Thoracic aorta (tissue), 2 donors: ENCODE results near the gene ERGIC3. TPM values are rescaled to one million over a fixed set of nuclear protein-coding genes. Genes with fewer than 3 reads are reported as not detected.

ENCODE experiments used
- ATAC-seq: fragments of 150-250 bp; one replicate; pipeline ENCODE4 v1.8.0; 2017; ENCODE audit warnings: low read depth; ENCODE audit not compliant: insufficient number of reproducible peaks, low FRiP score
- DNase-seq: peaks from one replicate; pipeline ENCODE4 v3.0.0-alpha.2; 2020; ENCODE audit warnings: low spot score
- H3K27ac ChIP-seq, 2 donors: fragments of 200-600 bp; sonication (generic); 1 replicate in 1 of 2; 2 replicates in 1 of 2; pipeline ENCODE4 v1.5.1; 2016; ENCODE audit warnings: mild to moderate bottlenecking in 2 of 2, moderate library complexity in 2 of 2
- H3K27me3 ChIP-seq: fragments of 200-600 bp; sonication (generic); replicated peaks from 2 replicates; pipeline ENCODE4 v1.6.0; 2016; ENCODE audit warnings: mild to moderate bottlenecking; ENCODE audit not compliant: insufficient read depth
- H3K36me3 ChIP-seq: fragments of 200-600 bp; sonication (generic); one replicate; pipeline ENCODE4 v1.5.1; 2016
- H3K4me1 ChIP-seq, 2 donors: fragments of 200-600 bp; sonication (generic); 1 replicate in 1 of 2; 2 replicates in 1 of 2; pipeline versions ENCODE4 v1.5.1 to v1.6.0; 2016; ENCODE audit warnings: low read depth in 2 of 2, mild to moderate bottlenecking in 1 of 2; ENCODE audit not compliant: control insufficient read depth in 1 of 2
- H3K4me3 ChIP-seq: fragments of 200-600 bp; sonication (generic); 2 replicates; pipeline ENCODE4 v1.5.1; 2016; ENCODE audit warnings: mild to moderate bottlenecking
- H3K9me3 ChIP-seq: fragments of 200-600 bp; sonication (generic); 2 replicates; pipeline ENCODE4 v1.5.1; 2016
- CTCF ChIP-seq: fragments of 200-600 bp; sonication (generic); IDR thresholded peaks from one replicate; pipeline ENCODE4 v1.5.1; 2019; ENCODE audit warnings: antibody characterized with exemption
- total RNA-seq, 2 donors: library from RNA; depleted of rRNA; stranded (reverse); fragments of >200 nt; gene quantifications; one replicate each; pipeline versions ENCODE4 v1.1.0 to v1.2.3, GENCODE V29; 2016

The ERGIC3 gene
- total RNA-seq, 2 donors from 2014 or later: 119 to 188 TPM

- no peaks in the 10 kb centered on the region for H3K4me1 ChIP-seq
- H3K36me3 ChIP-seq: peaks cover 27% of the 10 kb centered on the region
- H3K4me3 ChIP-seq: no peak overlapping the region
- H3K27me3 ChIP-seq: no peaks in the 10 kb centered on the region
- DNase-seq: no peak
- no peaks in the 10 kb centered on the region for H3K9me3 ChIP-seq
- TF ChIP-seq CTCF: no peak
- H3K27ac ChIP-seq: no peak overlapping the region
- ATAC-seq: no peak
Observed at GRCh38 chr20:35556871-35557270, 15.0 kb downstream of the ERGIC3 start.

DNA sequence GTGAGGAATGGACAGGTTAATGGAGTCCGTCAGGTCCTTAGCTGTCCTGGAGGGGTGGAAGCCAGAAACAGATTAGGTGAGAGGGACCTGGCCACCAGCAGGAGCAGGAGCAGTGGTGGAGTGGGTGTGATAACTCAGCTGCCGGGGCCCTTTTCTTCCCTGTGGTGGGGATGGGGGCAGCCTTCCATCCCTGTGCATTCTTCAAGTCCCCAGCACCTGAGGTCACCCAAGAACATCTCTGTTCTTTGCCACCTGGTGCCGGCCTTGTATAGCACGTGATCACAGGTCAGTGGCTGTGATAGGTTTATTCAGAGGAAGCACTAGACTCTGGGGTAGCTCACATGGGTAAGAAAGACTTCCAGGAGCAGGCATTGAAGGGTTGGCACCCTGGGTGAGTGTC, 16.6 kb downstream of the ERGIC3 start:
- DNase-seq (no peak), ATAC-seq (no peak)
- Histone ChIP-seq H3K27ac (no peak overlapping the region), H3K9me3 (no peaks in the 10 kb centered on the region), H3K36me3 (peaks cover 21% of the 10 kb centered on the region), H3K4me1 (no peaks in the 10 kb centered on the region), H3K27me3 (no peaks in the 10 kb centered on the region), H3K4me3 (no peak overlapping the region)
- TF ChIP-seq CTCF: no peak

GRCh38 chr20:35559042-35559693, 17.3 kb downstream of the ERGIC3 start:
- no peak for TF ChIP-seq CTCF
- no peak for ATAC-seq
- Histone ChIP-seq H3K36me3 (peaks cover 21% of the 10 kb centered on the region), H3K9me3 (no peaks in the 10 kb centered on the region), H3K27ac (no peak overlapping the region), H3K4me1 (no peaks in the 10 kb centered on the region), H3K27me3 (no peaks in the 10 kb centered on the region), H3K4me3 (no peak overlapping the region)
- no peak for DNase-seq

DNA sequence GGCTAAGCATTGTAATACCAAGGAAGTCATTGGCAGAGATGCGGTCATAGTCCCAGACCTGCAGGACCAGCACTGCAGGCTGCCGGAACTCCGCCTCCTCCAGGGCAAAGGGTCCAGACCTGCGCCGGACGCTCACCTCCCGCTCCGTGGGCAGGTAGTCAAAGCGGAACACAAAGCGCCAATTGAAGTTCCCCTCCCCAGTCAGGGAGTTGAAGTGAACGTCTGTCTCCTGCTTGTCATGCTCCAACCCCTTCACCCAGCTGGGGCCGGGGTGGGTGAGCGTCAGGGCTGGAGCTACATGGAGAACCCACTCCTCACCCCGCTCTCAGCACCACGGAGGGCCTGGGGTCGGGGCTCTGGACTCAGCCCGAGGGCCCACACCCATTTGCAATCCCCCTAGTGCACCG, 18.2 kb downstream of the ERGIC3 start:
- ATAC-seq: no peak
- Histone ChIP-seq H3K27ac (no peak overlapping the region), H3K36me3 (peaks cover 16% of the 10 kb centered on the region), H3K9me3 (no peaks in the 10 kb centered on the region), H3K4me3 (no peak overlapping the region), H3K4me1 (no peaks in the 10 kb centered on the region), H3K27me3 (no peaks in the 10 kb centered on the region)
- no peak for DNase-seq
- TF ChIP-seq CTCF: no peak

GRCh38 chr20:35560541-35560940, 18.7 kb downstream of the ERGIC3 start:
- no peaks in the 10 kb centered on the region for H3K4me1 ChIP-seq
- no peak overlapping the region for H3K4me3 ChIP-seq
- no peak for ATAC-seq

More at GRCh38 chr20:35560541-35560940, 18.7 kb downstream of the ERGIC3 start:
- peaks cover 14% of the 10 kb centered on the region for H3K36me3 ChIP-seq
- no peaks in the 10 kb centered on the region for H3K27me3 ChIP-seq
- H3K9me3 ChIP-seq: no peaks in the 10 kb centered on the region
- TF ChIP-seq CTCF: no peak
- no peak for DNase-seq
- no peak overlapping the region for H3K27ac ChIP-seq
